H9 (cell line): ENCODE measurements around the gene GPR156. TPM values are rescaled to one million over a fixed set of nuclear protein-coding genes. Genes with fewer than 3 reads are reported as not detected.

Experiments used
- DNase-seq: peaks from one replicate; pipeline ENCODE4 v3.0.0-alpha.2; 2017
- H2AFZ ChIP-seq: one replicate; pipeline ENCODE4 v1.6.1; 2013; ENCODE audit warnings: mild to moderate bottlenecking, low read length, control low read depth, moderate library complexity
- H2AK5ac ChIP-seq: 2 replicates; pipeline ENCODE4 v1.6.1; 2013; ENCODE audit warnings: low read length, control low read depth, mixed read lengths; ENCODE audit not compliant: insufficient read length
- H2BK120ac ChIP-seq: one replicate; pipeline ENCODE4 v1.6.1; 2013; ENCODE audit warnings: low read depth, mild to moderate bottlenecking, low read length, control low read depth, inconsistent platforms; ENCODE audit not compliant: poor library complexity, severe bottlenecking
- H2BK12ac ChIP-seq: 2 replicates; pipeline ENCODE4 v1.6.1; 2013; ENCODE audit warnings: low read length, control low read depth, mixed read lengths, low read depth; ENCODE audit not compliant: insufficient read length
- H2BK15ac ChIP-seq: 2 replicates; pipeline ENCODE4 v1.6.1; 2013; ENCODE audit warnings: low read depth, low read length, control low read depth
- H2BK20ac ChIP-seq: one replicate; pipeline ENCODE4 v1.6.1; 2013; ENCODE audit warnings: low read depth, mild to moderate bottlenecking, low read length, control low read depth, inconsistent platforms; ENCODE audit not compliant: poor library complexity, severe bottlenecking
- H2BK5ac ChIP-seq: 2 replicates; pipeline ENCODE4 v1.6.1; 2013; ENCODE audit warnings: low read length, control low read depth, mixed read lengths; ENCODE audit not compliant: insufficient read length
- H3K14ac ChIP-seq: 2 replicates; pipeline ENCODE4 v1.6.1; 2013; ENCODE audit warnings: low read length, control low read depth; ENCODE audit not compliant: insufficient read depth
- H3K18ac ChIP-seq: 2 replicates; pipeline ENCODE4 v1.6.1; 2013; ENCODE audit warnings: low read depth, mild to moderate bottlenecking, mixed read lengths, low read length, control low read depth; ENCODE audit not compliant: insufficient read length
- H3K23ac ChIP-seq: 2 replicates; pipeline ENCODE4 v1.6.1; 2013; ENCODE audit warnings: low read length, control low read depth, mixed read lengths, low read depth; ENCODE audit not compliant: insufficient read length
- H3K23me2 ChIP-seq: 2 replicates; pipeline ENCODE4 v1.6.1; 2013; ENCODE audit warnings: low read depth, mild to moderate bottlenecking, mixed read lengths, low read length, control low read depth; ENCODE audit not compliant: insufficient read length, poor library complexity, severe bottlenecking
- H3K27ac ChIP-seq: 2 replicates; pipeline ENCODE4 v1.5.1; 2013; ENCODE audit warnings: low read length, control low read depth, mixed read lengths, low read depth; ENCODE audit not compliant: insufficient read length
- H3K27me3 ChIP-seq: 2 replicates; pipeline ENCODE4 v1.6.1; 2013; ENCODE audit warnings: low read length, control low read depth, inconsistent platforms; ENCODE audit not compliant: insufficient read depth
- H3K4ac ChIP-seq: 2 replicates; pipeline ENCODE4 v1.6.1; 2013; ENCODE audit warnings: low read depth, mild to moderate bottlenecking, control low read depth, inconsistent platforms, low read length, moderate library complexity
- H3K4me1 ChIP-seq: 2 replicates; pipeline ENCODE4 v1.6.1; 2013; ENCODE audit warnings: low read length, control low read depth, inconsistent platforms; ENCODE audit not compliant: insufficient read depth
- H3K4me2 ChIP-seq: 2 replicates; pipeline ENCODE4 v1.6.1; 2013; ENCODE audit warnings: low read length, control low read depth, mixed read lengths; ENCODE audit not compliant: insufficient read length, insufficient read depth
- H3K56ac ChIP-seq: 2 replicates; pipeline ENCODE4 v1.6.1; 2013; ENCODE audit warnings: low read depth, mild to moderate bottlenecking, mixed read lengths, low read length, control low read depth; ENCODE audit not compliant: insufficient read length
- H3K79me1 ChIP-seq: 2 replicates; pipeline ENCODE4 v1.6.1; 2013; ENCODE audit warnings: low read depth, mild to moderate bottlenecking, moderate library complexity, low read length, control low read depth, inconsistent platforms; ENCODE audit not compliant: insufficient read depth, poor library complexity, severe bottlenecking
- H3K79me2 ChIP-seq: 2 replicates; pipeline ENCODE4 v1.6.1; 2013; ENCODE audit warnings: low read length, control low read depth, inconsistent platforms; ENCODE audit not compliant: insufficient read depth
- H3K9ac ChIP-seq: 2 replicates; pipeline ENCODE4 v1.6.1; 2013; ENCODE audit warnings: low read length, control low read depth, mixed read lengths; ENCODE audit not compliant: insufficient read length; ENCODE audit errors: extremely low read depth
- H3K9me3 ChIP-seq: one replicate; pipeline ENCODE4 v1.6.1; 2013; ENCODE audit warnings: low read depth, low read length, inconsistent platforms; ENCODE audit not compliant: control insufficient read depth
- H3T11ph ChIP-seq: one replicate; pipeline ENCODE4 v1.6.1; 2013; ENCODE audit warnings: mild to moderate bottlenecking, low read length, control low read depth, inconsistent platforms
- H4K20me1 ChIP-seq: one replicate; pipeline ENCODE4 v1.6.1; 2013; ENCODE audit not compliant: control insufficient read depth, insufficient read length, insufficient read depth
- H4K5ac ChIP-seq: 2 replicates; pipeline ENCODE4 v1.6.1; 2013; ENCODE audit warnings: low read depth, mild to moderate bottlenecking, mixed read lengths, low read length, control low read depth; ENCODE audit not compliant: insufficient read length
- H4K8ac ChIP-seq: replicated peaks from 2 replicates; pipeline ENCODE4 v1.6.1; 2013; ENCODE audit warnings: low read length, control low read depth, mixed read lengths, low read depth; ENCODE audit not compliant: insufficient read length
- H4K91ac ChIP-seq: 2 replicates; pipeline ENCODE4 v1.6.1; 2013; ENCODE audit warnings: low read depth, mild to moderate bottlenecking, moderate library complexity, mixed read lengths, low read length, control low read depth; ENCODE audit not compliant: insufficient read length
- H3K27ac Mint-ChIP-seq, 3 experiments: 2 replicates in 2 of 3; 3 replicates in 1 of 3; pipeline ENCODE4 v1.8.0; 2020 to 2021; ENCODE audit warnings: mixed read lengths in 3 of 3, mild to moderate bottlenecking in 1 of 3, moderate library complexity in 1 of 3
- H3K27me3 Mint-ChIP-seq: 2 replicates; pipeline ENCODE4 v1.8.0; 2021; ENCODE audit warnings: low read depth, mild to moderate bottlenecking, moderate library complexity, mixed read lengths
- H3K36me3 Mint-ChIP-seq, 3 experiments: 2 replicates in 2 of 3; 3 replicates in 1 of 3; pipeline ENCODE4 v1.8.0; 2020 to 2021; ENCODE audit warnings: low read depth in 3 of 3, mixed read lengths in 3 of 3; ENCODE audit not compliant: insufficient read depth in 1 of 3
- H3K4me1 Mint-ChIP-seq, 2 experiments: 2 replicates each; pipeline ENCODE4 v1.8.0; 2020; ENCODE audit warnings: mixed read lengths in 2 of 2
- H3K4me3 Mint-ChIP-seq, 2 experiments: 2 replicates in 1 of 2; 3 replicates in 1 of 2; pipeline ENCODE4 v1.8.0; 2020 to 2021; ENCODE audit warnings: mild to moderate bottlenecking in 2 of 2, mixed read lengths in 2 of 2, moderate library complexity in 1 of 2
- H3K9me3 Mint-ChIP-seq, 2 experiments: 2 replicates in 1 of 2; 3 replicates in 1 of 2; pipeline ENCODE4 v1.8.0; 2020; ENCODE audit warnings: mild to moderate bottlenecking in 2 of 2, mixed read lengths in 2 of 2, moderate library complexity in 1 of 2
- WGBS: extraction: QIAGEN DNeasy Blood & Tissue Kit; methylation state at CpG from one replicate; pipeline ENCODE4 v1.1.7; 2013; ENCODE audit warnings: missing lambda C conversion rate, low lambda C conversion rate, mixed read lengths; ENCODE audit not compliant: insufficient read length; ENCODE audit errors: extremely low coverage; 5-methylcytosine and 5-hydroxymethylcytosine counted together
- total RNA-seq: library from RNA; stranded (reverse); gene quantifications from 2 replicates; pipeline ENCODE4 v1.2.1, GENCODE V29; 2021
- TF ChIP-seq, protein P1 (sequence below): fragments of 200-600 bp; sonication (generic); conservative IDR thresholded peaks from 3 replicates; pipeline ENCODE4 v1.8.0; 2021; ENCODE audit warnings: antibody characterized with exemption, mild to moderate bottlenecking

GPR156 gene
- total RNA-seq, 1 experiment from 2014 or later, result 1.8 TPM

DNA sequence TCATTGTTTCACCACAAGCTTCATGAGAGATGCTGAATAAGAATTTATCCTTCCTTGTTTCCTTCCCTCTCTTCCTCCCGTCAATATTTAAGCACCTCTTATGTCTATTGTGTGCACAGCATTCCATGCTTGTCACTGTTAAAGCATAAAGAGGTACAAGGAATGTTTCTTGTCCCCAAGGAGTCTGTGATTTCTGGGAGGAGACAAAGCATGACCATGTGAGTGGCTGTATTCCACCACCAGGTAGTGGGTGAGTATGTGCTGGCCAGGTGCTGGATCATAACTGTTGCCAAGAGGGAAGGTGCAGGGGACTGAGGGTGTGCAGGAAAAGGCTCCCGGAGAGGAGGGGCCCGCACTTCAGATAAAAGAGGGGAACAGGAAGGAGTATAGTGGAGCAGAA lies 127.9 kb downstream of the GPR156 start:
- peaks cover 4% of the 10 kb centered on the region for H3K27me3 Mint-ChIP-seq
- H3T11ph ChIP-seq, result no peak overlapping the region
- no peak overlapping the region for H3K4me3 Mint-ChIP-seq
- no peak overlapping the region for H4K5ac ChIP-seq
- no peak overlapping the region for H3K4ac ChIP-seq
- no peak overlapping the region for H3K18ac ChIP-seq
- no peaks in the 10 kb centered on the region for H4K20me1 ChIP-seq
- H3K79me1 ChIP-seq, result no peaks in the 10 kb centered on the region
- H2BK12ac ChIP-seq, result no peak overlapping the region
- H3K4me1 ChIP-seq, result no peaks in the 10 kb centered on the region
- no peak overlapping the region for H2BK15ac ChIP-seq
- H3K36me3 Mint-ChIP-seq, result peaks cover 12 to 24% (median 18%) of the 10 kb centered on the region in 3 experiments
- H3K14ac ChIP-seq, result no peak overlapping the region
- no peak overlapping the region for H4K91ac ChIP-seq
- no peak overlapping the region for H2AK5ac ChIP-seq
- H3K56ac ChIP-seq, result no peak overlapping the region
- no peaks in the 10 kb centered on the region; the same call in 1 of the 2 replicates for H3K27me3 ChIP-seq
- no peak overlapping the region for H3K9ac ChIP-seq
- peaks cover 6% of the 10 kb centered on the region for H3K9me3 ChIP-seq
- H2BK5ac ChIP-seq, result no peak overlapping the region
- TF ChIP-seq, protein P1, sequence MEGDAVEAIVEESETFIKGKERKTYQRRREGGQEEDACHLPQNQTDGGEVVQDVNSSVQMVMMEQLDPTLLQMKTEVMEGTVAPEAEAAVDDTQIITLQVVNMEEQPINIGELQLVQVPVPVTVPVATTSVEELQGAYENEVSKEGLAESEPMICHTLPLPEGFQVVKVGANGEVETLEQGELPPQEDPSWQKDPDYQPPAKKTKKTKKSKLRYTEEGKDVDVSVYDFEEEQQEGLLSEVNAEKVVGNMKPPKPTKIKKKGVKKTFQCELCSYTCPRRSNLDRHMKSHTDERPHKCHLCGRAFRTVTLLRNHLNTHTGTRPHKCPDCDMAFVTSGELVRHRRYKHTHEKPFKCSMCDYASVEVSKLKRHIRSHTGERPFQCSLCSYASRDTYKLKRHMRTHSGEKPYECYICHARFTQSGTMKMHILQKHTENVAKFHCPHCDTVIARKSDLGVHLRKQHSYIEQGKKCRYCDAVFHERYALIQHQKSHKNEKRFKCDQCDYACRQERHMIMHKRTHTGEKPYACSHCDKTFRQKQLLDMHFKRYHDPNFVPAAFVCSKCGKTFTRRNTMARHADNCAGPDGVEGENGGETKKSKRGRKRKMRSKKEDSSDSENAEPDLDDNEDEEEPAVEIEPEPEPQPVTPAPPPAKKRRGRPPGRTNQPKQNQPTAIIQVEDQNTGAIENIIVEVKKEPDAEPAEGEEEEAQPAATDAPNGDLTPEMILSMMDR, result no peak
- H3K23ac ChIP-seq, result no peak overlapping the region
- no CpG with 5 or more reads among the region's 3 CpGs for WGBS
- no peak overlapping the region for H4K8ac ChIP-seq
- H2BK20ac ChIP-seq, result no peak overlapping the region
- H3K23me2 ChIP-seq, result no peaks in the 10 kb centered on the region
- H3K27ac ChIP-seq, result no peak overlapping the region
- H3K4me2 ChIP-seq, result no peak overlapping the region
- H3K79me2 ChIP-seq, result no peaks in the 10 kb centered on the region
- no peak overlapping the region for H2BK120ac ChIP-seq
- DNase-seq, result no peak
- H3K27ac Mint-ChIP-seq, result no peak overlapping the region
- H3K9me3 Mint-ChIP-seq, result peaks cover 28 to 30% of the 10 kb centered on the region in 2 experiments
- H3K4me1 Mint-ChIP-seq, result no peaks in the 10 kb centered on the region
- no peak overlapping the region for H2AFZ ChIP-seq
